Activated naive CD4-positive, alpha-beta T cell treated with anti-CD3 and anti-CD28 coated beads, Interleukin-2, amount 50 U/mL, for 72 hours (primary cell): ENCODE results near the gene PWWP2B. TPM values are rescaled to one million over a fixed set of nuclear protein-coding genes. Genes with fewer than 3 reads are reported as not detected.

Experiments
- total RNA-seq, 2 donors: library from RNA; stranded (reverse); gene quantifications; one replicate each; pipeline ENCODE4 v1.2.3, GENCODE V29; 2022

The PWWP2B gene
- total RNA-seq, 2 donors from 2014 or later = 0.64 to 4.3 TPM

Other genes with a start within 250 kb of the PWWP2B start
- gene DPYSL4, start 210.3 kb upstream of the PWWP2B start, total RNA-seq = 10 to 100 TPM in 1 of 2 donors, 1 to 10 TPM in 1; 2.8 to 65.2 TPM
- gene STK32C, start 89.2 kb upstream of the PWWP2B start, total RNA-seq = 10 to 100 TPM; 14.5 to 25.5 TPM
- gene LRRC27, start 65.0 kb upstream of the PWWP2B start, total RNA-seq = 1 to 10 TPM; 4.1 to 7.2 TPM
- gene INPP5A, start 140.6 kb downstream of the PWWP2B start, total RNA-seq = 10 to 100 TPM; 10.5 to 14.0 TPM